Stimulated activated CD4-positive, alpha-beta T cell treated with anti-CD3 and anti-CD28 coated beads, Interleukin-12 subunit alpha, Interleukin-12 subunit beta, amount 100 ng/mL, for 24 hours (primary cell): ENCODE measurements around the gene POLR2F.

ENCODE experiments used
- DNase-seq, 2 experiments: peaks; one replicate each; pipeline ENCODE4 v3.0.0-alpha.2; 2020; ENCODE audit warnings: low read depth in 2 of 2

The POLR2F gene

GRCh38 chr22:38006906-38007305 lies 53.4 kb downstream of the POLR2F start:
- DNase-seq = no peak

GRCh38 chr22:38007330-38007902 lies 53.9 kb downstream of the POLR2F start:
- no peak for DNase-seq

- no peak for DNase-seq
Measured at GRCh38 chr22:38009000-38009806, 55.7 kb downstream of the POLR2F start.

GRCh38 chr22:38012604-38013072 lies 59.1 kb downstream of the POLR2F start:
- no peak for DNase-seq

DNA sequence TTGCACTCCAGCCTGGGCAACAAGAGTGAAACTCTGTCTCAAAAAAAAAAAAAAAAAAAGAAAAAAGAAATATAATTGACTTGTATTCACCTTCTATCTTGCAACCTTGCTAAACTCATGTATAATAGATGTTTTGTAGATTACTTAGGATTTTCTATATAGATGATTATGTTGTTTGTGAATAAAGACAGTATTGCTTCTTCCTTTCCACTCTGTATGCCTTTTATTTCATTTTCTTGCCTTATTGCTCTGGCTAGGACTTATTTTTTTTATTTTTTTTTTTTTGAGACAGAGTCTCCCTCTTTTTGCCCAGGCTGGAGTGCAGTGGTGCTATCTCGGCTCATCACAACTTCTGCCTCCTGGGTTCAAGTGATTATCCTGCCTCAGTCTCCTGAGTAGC lies 60.6 kb downstream of the POLR2F start:
- no peak for DNase-seq

DNA sequence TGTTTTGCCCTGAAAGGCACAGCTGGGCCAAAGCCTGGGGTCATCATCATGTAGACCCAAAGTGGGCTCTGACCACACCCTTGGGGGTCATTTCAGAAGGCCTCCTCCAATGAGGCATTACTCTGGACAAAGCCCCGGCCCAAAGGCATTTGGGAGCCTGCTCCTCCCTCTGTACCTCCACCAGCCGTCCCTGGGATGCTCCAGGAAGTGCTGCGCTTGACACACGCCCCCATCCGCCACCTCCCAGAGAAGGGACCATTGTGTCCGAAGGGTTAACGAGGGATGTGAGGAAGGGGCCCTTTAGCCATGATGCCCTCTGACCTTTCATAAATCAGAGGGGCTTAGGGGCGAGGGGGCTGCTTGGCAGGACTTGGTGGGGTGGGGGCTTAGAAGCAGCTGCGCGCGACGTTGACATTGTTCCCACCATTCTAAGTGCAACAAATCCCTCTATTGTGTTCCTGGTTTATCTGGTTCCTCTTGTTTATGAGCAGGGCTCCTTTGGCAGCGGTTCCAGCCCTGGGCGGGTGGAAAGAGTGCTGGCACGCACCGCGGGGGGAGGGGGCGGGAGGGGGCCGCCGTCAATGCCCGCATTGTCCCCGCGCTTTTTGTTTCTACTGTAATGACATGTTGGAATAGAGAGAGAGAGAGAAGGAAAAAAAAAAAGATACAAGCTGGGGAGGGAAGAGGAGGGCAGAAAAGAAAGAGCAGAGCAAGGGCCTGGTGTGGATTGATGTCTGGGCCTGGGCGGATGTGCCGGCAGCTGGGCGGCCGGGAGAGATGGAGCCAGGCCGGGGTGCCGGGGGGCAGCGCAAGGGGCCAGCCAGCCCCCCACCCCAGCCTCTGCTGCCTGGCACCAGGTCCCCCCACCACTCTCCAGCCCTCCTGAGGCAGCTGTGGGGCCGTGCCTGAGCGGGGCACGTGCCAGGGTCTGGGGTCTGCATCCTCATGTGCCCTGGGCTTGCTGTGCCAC lies 63.0 kb downstream of the POLR2F start:
- no peak for DNase-seq

- DNase-seq = no peak
Measured at GRCh38 chr22:38017272-38017920, 63.9 kb downstream of the POLR2F start.

DNA sequence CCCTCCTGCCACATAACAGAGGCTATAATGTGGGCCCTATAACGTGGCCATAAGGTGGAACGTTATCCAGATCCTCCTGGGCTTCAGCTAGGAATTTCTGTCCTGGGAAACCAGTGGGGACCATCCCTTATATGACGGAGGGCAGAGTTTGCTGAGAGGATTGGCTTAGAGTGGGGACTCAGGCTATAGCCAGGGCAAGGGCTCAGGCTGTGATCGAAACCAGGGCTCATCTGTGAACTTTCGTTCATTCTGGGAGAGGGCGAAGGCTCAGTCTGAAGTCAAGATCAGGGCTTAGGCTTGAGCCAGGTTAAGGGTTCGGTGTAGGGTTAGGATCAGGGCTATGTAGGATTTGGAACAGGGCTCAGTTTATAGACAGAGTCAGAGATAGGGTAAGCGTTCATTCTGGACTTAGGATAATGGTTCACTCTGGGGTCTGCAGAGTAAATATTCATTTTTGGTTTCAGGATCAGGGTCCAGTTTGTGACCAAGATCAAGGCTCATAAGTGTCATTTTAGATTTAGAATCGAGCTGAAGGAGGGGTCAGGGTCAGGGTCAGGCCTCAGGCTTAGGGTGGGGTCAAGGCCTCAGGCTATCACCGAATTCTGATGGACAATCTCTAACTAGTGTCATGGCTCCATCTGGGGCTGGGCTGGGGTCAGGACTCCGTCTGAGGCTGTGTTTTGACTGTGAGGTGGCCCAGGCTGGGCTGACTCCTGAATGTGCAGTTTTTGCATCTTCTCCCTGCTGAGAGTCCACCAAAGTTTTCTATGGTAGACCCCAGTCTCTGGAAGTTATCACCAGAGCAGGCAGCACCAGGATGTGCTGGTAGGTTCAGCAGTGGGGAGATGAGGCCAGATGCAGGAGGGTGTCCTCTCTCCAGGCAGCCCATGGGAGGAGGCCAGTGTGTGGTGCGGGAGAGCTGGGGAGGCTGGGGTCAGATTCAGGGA lies 64.7 kb downstream of the POLR2F start:
- DNase-seq = no peak
